ENCODE results near the gene GNG11.

DNA sequence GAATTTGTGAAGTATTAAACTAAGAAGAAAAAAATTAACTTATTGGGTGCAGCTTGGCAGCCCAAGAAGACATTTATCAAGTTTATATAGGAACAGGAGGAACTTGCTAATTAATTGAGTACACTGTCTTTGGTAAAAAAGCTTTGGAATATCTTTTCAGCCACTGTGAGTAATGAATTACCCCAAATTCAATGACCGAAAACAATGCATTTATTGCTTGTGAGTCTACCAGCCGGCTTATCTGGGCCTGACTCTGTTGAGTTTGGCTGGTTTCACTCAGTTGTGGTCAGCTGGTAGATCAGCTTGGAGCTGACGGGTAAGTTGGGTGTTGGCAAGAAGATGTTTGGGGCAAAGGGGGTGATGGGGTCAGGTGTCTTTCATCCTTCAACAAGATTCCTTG lies 11.6 kb downstream of the GNG11 start:
- TF ChIP-seq SIN3A (IDR thresholded peaks at IDR 0.05; ENCODE audit: borderline replicate concordance, insufficient read depth, low read length) (no peak), TAF1 (IDR thresholded peaks at IDR 0.05; ENCODE audit: borderline replicate concordance, insufficient read depth, low read length) (no peak), POLR2AphosphoS5 (IDR thresholded peaks at IDR 0.05; ENCODE audit: low read depth, low read length) (no peak)
- TF ChIP-seq, protein P1, sequence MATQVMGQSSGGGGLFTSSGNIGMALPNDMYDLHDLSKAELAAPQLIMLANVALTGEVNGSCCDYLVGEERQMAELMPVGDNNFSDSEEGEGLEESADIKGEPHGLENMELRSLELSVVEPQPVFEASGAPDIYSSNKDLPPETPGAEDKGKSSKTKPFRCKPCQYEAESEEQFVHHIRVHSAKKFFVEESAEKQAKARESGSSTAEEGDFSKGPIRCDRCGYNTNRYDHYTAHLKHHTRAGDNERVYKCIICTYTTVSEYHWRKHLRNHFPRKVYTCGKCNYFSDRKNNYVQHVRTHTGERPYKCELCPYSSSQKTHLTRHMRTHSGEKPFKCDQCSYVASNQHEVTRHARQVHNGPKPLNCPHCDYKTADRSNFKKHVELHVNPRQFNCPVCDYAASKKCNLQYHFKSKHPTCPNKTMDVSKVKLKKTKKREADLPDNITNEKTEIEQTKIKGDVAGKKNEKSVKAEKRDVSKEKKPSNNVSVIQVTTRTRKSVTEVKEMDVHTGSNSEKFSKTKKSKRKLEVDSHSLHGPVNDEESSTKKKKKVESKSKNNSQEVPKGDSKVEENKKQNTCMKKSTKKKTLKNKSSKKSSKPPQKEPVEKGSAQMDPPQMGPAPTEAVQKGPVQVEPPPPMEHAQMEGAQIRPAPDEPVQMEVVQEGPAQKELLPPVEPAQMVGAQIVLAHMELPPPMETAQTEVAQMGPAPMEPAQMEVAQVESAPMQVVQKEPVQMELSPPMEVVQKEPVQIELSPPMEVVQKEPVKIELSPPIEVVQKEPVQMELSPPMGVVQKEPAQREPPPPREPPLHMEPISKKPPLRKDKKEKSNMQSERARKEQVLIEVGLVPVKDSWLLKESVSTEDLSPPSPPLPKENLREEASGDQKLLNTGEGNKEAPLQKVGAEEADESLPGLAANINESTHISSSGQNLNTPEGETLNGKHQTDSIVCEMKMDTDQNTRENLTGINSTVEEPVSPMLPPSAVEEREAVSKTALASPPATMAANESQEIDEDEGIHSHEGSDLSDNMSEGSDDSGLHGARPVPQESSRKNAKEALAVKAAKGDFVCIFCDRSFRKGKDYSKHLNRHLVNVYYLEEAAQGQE (IDR thresholded peaks at IDR 0.05; ENCODE audit: insufficient read depth in 1 of 2, low read depth in 2 of 2, low read length in 2 of 2) = no peak
